Measurements from ENCODE around the gene CNKSR1.

The CNKSR1 gene

GRCh38 chr1:26181586-26182382, 4.5 kb downstream of the CNKSR1 start:
- H3K27ac ChIP-seq (replicated peaks) = no peak overlapping the region

DNA sequence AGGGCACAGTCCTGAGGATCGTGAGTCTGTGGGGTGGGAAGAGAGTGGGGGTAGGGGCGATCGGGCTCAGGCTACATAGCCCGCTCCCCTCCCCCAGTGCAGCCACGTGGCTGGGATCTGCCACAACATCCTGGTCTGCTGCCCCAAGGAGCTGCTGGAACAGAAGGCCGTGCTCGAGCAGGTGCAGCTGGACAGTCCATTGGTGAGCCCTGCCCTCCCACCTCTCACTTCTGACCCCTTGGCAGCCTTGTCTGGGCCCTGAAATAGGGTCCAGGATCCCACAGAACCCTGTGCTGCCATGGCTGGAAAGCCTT, 5.0 kb downstream of the CNKSR1 start:
- no peak overlapping the region for H3K4me3 ChIP-seq (replicated peaks; ENCODE audit: insufficient read depth, low read length)

More at GRCh38 chr1:26181586-26182382, 4.5 kb downstream of the CNKSR1 start:
- no peak overlapping the region for H3K4me3 ChIP-seq (replicated peaks; ENCODE audit: insufficient read depth, low read length)
- no peak for DNase-seq (ENCODE audit: low read depth in 1 of 2, low spot score in 1 of 2)
- TF ChIP-seq GABPA (IDR thresholded peaks at IDR 0.05; ENCODE audit: low read depth) (no peak), POLR2AphosphoS5 (IDR thresholded peaks at IDR 0.05; ENCODE audit: low read depth) (no peak)
- no peaks in the 10 kb centered on the region for H3K27me3 ChIP-seq (ENCODE audit: insufficient read depth, poor library complexity, severe bottlenecking)

GRCh38 chr1:26184086-26184485, 6.8 kb downstream of the CNKSR1 start:
- Histone ChIP-seq H3K27me3 (ENCODE audit: insufficient read depth, poor library complexity, severe bottlenecking) (no peaks in the 10 kb centered on the region), H3K27ac (replicated peaks) (no peak overlapping the region), H3K4me3 (replicated peaks; ENCODE audit: insufficient read depth, low read length) (no peak overlapping the region)
- no peak for TF ChIP-seq CTCF (IDR thresholded peaks at IDR 0.05; ENCODE audit: insufficient read depth, low read length)
- TF ChIP-seq POLR2AphosphoS5 (IDR thresholded peaks at IDR 0.05; ENCODE audit: low read depth) = no peak
- no peak for TF ChIP-seq GABPA (IDR thresholded peaks at IDR 0.05; ENCODE audit: low read depth)
- TF ChIP-seq, protein P1, sequence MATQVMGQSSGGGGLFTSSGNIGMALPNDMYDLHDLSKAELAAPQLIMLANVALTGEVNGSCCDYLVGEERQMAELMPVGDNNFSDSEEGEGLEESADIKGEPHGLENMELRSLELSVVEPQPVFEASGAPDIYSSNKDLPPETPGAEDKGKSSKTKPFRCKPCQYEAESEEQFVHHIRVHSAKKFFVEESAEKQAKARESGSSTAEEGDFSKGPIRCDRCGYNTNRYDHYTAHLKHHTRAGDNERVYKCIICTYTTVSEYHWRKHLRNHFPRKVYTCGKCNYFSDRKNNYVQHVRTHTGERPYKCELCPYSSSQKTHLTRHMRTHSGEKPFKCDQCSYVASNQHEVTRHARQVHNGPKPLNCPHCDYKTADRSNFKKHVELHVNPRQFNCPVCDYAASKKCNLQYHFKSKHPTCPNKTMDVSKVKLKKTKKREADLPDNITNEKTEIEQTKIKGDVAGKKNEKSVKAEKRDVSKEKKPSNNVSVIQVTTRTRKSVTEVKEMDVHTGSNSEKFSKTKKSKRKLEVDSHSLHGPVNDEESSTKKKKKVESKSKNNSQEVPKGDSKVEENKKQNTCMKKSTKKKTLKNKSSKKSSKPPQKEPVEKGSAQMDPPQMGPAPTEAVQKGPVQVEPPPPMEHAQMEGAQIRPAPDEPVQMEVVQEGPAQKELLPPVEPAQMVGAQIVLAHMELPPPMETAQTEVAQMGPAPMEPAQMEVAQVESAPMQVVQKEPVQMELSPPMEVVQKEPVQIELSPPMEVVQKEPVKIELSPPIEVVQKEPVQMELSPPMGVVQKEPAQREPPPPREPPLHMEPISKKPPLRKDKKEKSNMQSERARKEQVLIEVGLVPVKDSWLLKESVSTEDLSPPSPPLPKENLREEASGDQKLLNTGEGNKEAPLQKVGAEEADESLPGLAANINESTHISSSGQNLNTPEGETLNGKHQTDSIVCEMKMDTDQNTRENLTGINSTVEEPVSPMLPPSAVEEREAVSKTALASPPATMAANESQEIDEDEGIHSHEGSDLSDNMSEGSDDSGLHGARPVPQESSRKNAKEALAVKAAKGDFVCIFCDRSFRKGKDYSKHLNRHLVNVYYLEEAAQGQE (IDR thresholded peaks at IDR 0.05; ENCODE audit: insufficient replicate concordance, low read depth) = no peak
- TF ChIP-seq SPI1 (IDR thresholded peaks at IDR 0.05; ENCODE audit: borderline replicate concordance, low read depth) = no peak
- no peak for DNase-seq (ENCODE audit: low read depth in 1 of 2, low spot score in 1 of 2)

More for the DNA sequence above, 5.0 kb downstream of the CNKSR1 start:
- no peak for DNase-seq (ENCODE audit: low read depth in 1 of 2, low spot score in 1 of 2)
- H3K27me3 ChIP-seq (ENCODE audit: insufficient read depth, poor library complexity, severe bottlenecking) = no peaks in the 10 kb centered on the region
- H3K27ac ChIP-seq (replicated peaks) = no peak overlapping the region
- TF ChIP-seq, protein P1 (IDR thresholded peaks at IDR 0.05; ENCODE audit: insufficient replicate concordance, low read depth) = no peak
- TF ChIP-seq SPI1 (IDR thresholded peaks at IDR 0.05; ENCODE audit: borderline replicate concordance, low read depth) (no peak), GABPA (IDR thresholded peaks at IDR 0.05; ENCODE audit: low read depth) (no peak), POLR2AphosphoS5 (IDR thresholded peaks at IDR 0.05; ENCODE audit: low read depth) (no peak), CTCF (IDR thresholded peaks at IDR 0.05; ENCODE audit: insufficient read depth, low read length) (no peak)

- Histone ChIP-seq H3K4me3 (replicated peaks; ENCODE audit: insufficient read depth, low read length) (no peak overlapping the region), H3K27me3 (ENCODE audit: insufficient read depth, poor library complexity, severe bottlenecking) (no peaks in the 10 kb centered on the region), H3K27ac (replicated peaks) (no peak overlapping the region)
- no peak for DNase-seq (ENCODE audit: low read depth in 1 of 2, low spot score in 1 of 2)
- TF ChIP-seq SPI1 (IDR thresholded peaks at IDR 0.05; ENCODE audit: borderline replicate concordance, low read depth) = no peak
- no peak for TF ChIP-seq GABPA (IDR thresholded peaks at IDR 0.05; ENCODE audit: low read depth)
- no peak for TF ChIP-seq CTCF (IDR thresholded peaks at IDR 0.05; ENCODE audit: insufficient read depth, low read length)
- no peak for TF ChIP-seq POLR2AphosphoS5 (IDR thresholded peaks at IDR 0.05; ENCODE audit: low read depth)
- TF ChIP-seq, protein P1 (IDR thresholded peaks at IDR 0.05; ENCODE audit: insufficient replicate concordance, low read depth) = no peak
Observed at GRCh38 chr1:26184883-26185282, 7.6 kb downstream of the CNKSR1 start.
